HG03064 (cell line): ENCODE measurements around the gene VPS37B.

Experiments
- ATAC-seq: cut with Tn5 transposase; IDR thresholded peaks from one replicate; pipeline ENCODE4 v1.9.1; 2021; ENCODE audit warnings: low read depth; ENCODE audit not compliant: unreplicated experiment

The VPS37B gene

GRCh38 chr12:122855071-122855829, 40.7 kb downstream of the VPS37B start:
- ATAC-seq, result no peak

- ATAC-seq, result no peak
These were observed 41.4 kb downstream of the VPS37B start for GRCh38 chr12:122854554-122854953.

GRCh38 chr12:122853582-122854245, 42.2 kb downstream of the VPS37B start:
- no peak for ATAC-seq

- ATAC-seq, result no peak
These were observed 43.3 kb downstream of the VPS37B start for GRCh38 chr12:122852336-122853275.

- no peak for ATAC-seq
These were observed 44.1 kb downstream of the VPS37B start for GRCh38 chr12:122851820-122852219.

- no peak for ATAC-seq
These were observed 45.1 kb downstream of the VPS37B start for GRCh38 chr12:122850695-122851350.

GRCh38 chr12:122850048-122850445, 45.9 kb downstream of the VPS37B start:
- no peak for ATAC-seq

- ATAC-seq, result no peak
These were observed 46.4 kb downstream of the VPS37B start for GRCh38 chr12:122849352-122850047.

GRCh38 chr12:122848471-122849351, 47.2 kb downstream of the VPS37B start:
- ATAC-seq, result no peak

GRCh38 chr12:122847921-122848421, 48.0 kb downstream of the VPS37B start:
- no peak for ATAC-seq

- ATAC-seq, result no peak
These were observed 48.4 kb downstream of the VPS37B start for GRCh38 chr12:122847516-122847836.

- ATAC-seq, result no peak
These were observed 49.1 kb downstream of the VPS37B start for GRCh38 chr12:122846622-122847515.

GRCh38 chr12:122845865-122846621, 49.9 kb downstream of the VPS37B start:
- ATAC-seq, result no peak

GRCh38 chr12:122845041-122845864, 50.7 kb downstream of the VPS37B start:
- no peak for ATAC-seq

- ATAC-seq, result no peak
These were observed 51.5 kb downstream of the VPS37B start for GRCh38 chr12:122844366-122844971.

GRCh38 chr12:122843455-122843854, 52.5 kb downstream of the VPS37B start:
- ATAC-seq, result no peak
